H9 (cell line): ENCODE results near the gene IRX2. TPM values are rescaled to one million over a fixed set of nuclear protein-coding genes. Genes with fewer than 3 reads are reported as not detected.

ENCODE experiments used
- DNase-seq: peaks from one replicate; pipeline ENCODE4 v3.0.0-alpha.2; 2017
- H2AFZ ChIP-seq: one replicate; pipeline ENCODE4 v1.6.1; 2013; ENCODE audit warnings: mild to moderate bottlenecking, low read length, control low read depth, moderate library complexity
- H2AK5ac ChIP-seq: 2 replicates; pipeline ENCODE4 v1.6.1; 2013; ENCODE audit warnings: low read length, control low read depth, mixed read lengths; ENCODE audit not compliant: insufficient read length
- H2BK120ac ChIP-seq: one replicate; pipeline ENCODE4 v1.6.1; 2013; ENCODE audit warnings: low read depth, mild to moderate bottlenecking, low read length, control low read depth, inconsistent platforms; ENCODE audit not compliant: poor library complexity, severe bottlenecking
- H2BK12ac ChIP-seq: 2 replicates; pipeline ENCODE4 v1.6.1; 2013; ENCODE audit warnings: low read length, control low read depth, mixed read lengths, low read depth; ENCODE audit not compliant: insufficient read length
- H2BK15ac ChIP-seq: 2 replicates; pipeline ENCODE4 v1.6.1; 2013; ENCODE audit warnings: low read depth, low read length, control low read depth
- H2BK20ac ChIP-seq: one replicate; pipeline ENCODE4 v1.6.1; 2013; ENCODE audit warnings: low read depth, mild to moderate bottlenecking, low read length, control low read depth, inconsistent platforms; ENCODE audit not compliant: poor library complexity, severe bottlenecking
- H2BK5ac ChIP-seq: 2 replicates; pipeline ENCODE4 v1.6.1; 2013; ENCODE audit warnings: low read length, control low read depth, mixed read lengths; ENCODE audit not compliant: insufficient read length
- H3K14ac ChIP-seq: 2 replicates; pipeline ENCODE4 v1.6.1; 2013; ENCODE audit warnings: low read length, control low read depth; ENCODE audit not compliant: insufficient read depth
- H3K18ac ChIP-seq: 2 replicates; pipeline ENCODE4 v1.6.1; 2013; ENCODE audit warnings: low read depth, mild to moderate bottlenecking, mixed read lengths, low read length, control low read depth; ENCODE audit not compliant: insufficient read length
- H3K23ac ChIP-seq: 2 replicates; pipeline ENCODE4 v1.6.1; 2013; ENCODE audit warnings: low read length, control low read depth, mixed read lengths, low read depth; ENCODE audit not compliant: insufficient read length
- H3K23me2 ChIP-seq: 2 replicates; pipeline ENCODE4 v1.6.1; 2013; ENCODE audit warnings: low read depth, mild to moderate bottlenecking, mixed read lengths, low read length, control low read depth; ENCODE audit not compliant: insufficient read length, poor library complexity, severe bottlenecking
- H3K27ac ChIP-seq: 2 replicates; pipeline ENCODE4 v1.5.1; 2013; ENCODE audit warnings: low read length, control low read depth, mixed read lengths, low read depth; ENCODE audit not compliant: insufficient read length
- H3K27me3 ChIP-seq: 2 replicates; pipeline ENCODE4 v1.6.1; 2013; ENCODE audit warnings: low read length, control low read depth, inconsistent platforms; ENCODE audit not compliant: insufficient read depth
- H3K4ac ChIP-seq: 2 replicates; pipeline ENCODE4 v1.6.1; 2013; ENCODE audit warnings: low read depth, mild to moderate bottlenecking, control low read depth, inconsistent platforms, low read length, moderate library complexity
- H3K4me1 ChIP-seq: 2 replicates; pipeline ENCODE4 v1.6.1; 2013; ENCODE audit warnings: low read length, control low read depth, inconsistent platforms; ENCODE audit not compliant: insufficient read depth
- H3K4me2 ChIP-seq: 2 replicates; pipeline ENCODE4 v1.6.1; 2013; ENCODE audit warnings: low read length, control low read depth, mixed read lengths; ENCODE audit not compliant: insufficient read length, insufficient read depth
- H3K56ac ChIP-seq: 2 replicates; pipeline ENCODE4 v1.6.1; 2013; ENCODE audit warnings: low read depth, mild to moderate bottlenecking, mixed read lengths, low read length, control low read depth; ENCODE audit not compliant: insufficient read length
- H3K79me1 ChIP-seq: 2 replicates; pipeline ENCODE4 v1.6.1; 2013; ENCODE audit warnings: low read depth, mild to moderate bottlenecking, moderate library complexity, low read length, control low read depth, inconsistent platforms; ENCODE audit not compliant: insufficient read depth, poor library complexity, severe bottlenecking
- H3K79me2 ChIP-seq: 2 replicates; pipeline ENCODE4 v1.6.1; 2013; ENCODE audit warnings: low read length, control low read depth, inconsistent platforms; ENCODE audit not compliant: insufficient read depth
- H3K9ac ChIP-seq: 2 replicates; pipeline ENCODE4 v1.6.1; 2013; ENCODE audit warnings: low read length, control low read depth, mixed read lengths; ENCODE audit not compliant: insufficient read length; ENCODE audit errors: extremely low read depth
- H3K9me3 ChIP-seq: one replicate; pipeline ENCODE4 v1.6.1; 2013; ENCODE audit warnings: low read depth, low read length, inconsistent platforms; ENCODE audit not compliant: control insufficient read depth
- H3T11ph ChIP-seq: one replicate; pipeline ENCODE4 v1.6.1; 2013; ENCODE audit warnings: mild to moderate bottlenecking, low read length, control low read depth, inconsistent platforms
- H4K20me1 ChIP-seq: one replicate; pipeline ENCODE4 v1.6.1; 2013; ENCODE audit not compliant: control insufficient read depth, insufficient read length, insufficient read depth
- H4K5ac ChIP-seq: 2 replicates; pipeline ENCODE4 v1.6.1; 2013; ENCODE audit warnings: low read depth, mild to moderate bottlenecking, mixed read lengths, low read length, control low read depth; ENCODE audit not compliant: insufficient read length
- H4K8ac ChIP-seq: replicated peaks from 2 replicates; pipeline ENCODE4 v1.6.1; 2013; ENCODE audit warnings: low read length, control low read depth, mixed read lengths, low read depth; ENCODE audit not compliant: insufficient read length
- H4K91ac ChIP-seq: 2 replicates; pipeline ENCODE4 v1.6.1; 2013; ENCODE audit warnings: low read depth, mild to moderate bottlenecking, moderate library complexity, mixed read lengths, low read length, control low read depth; ENCODE audit not compliant: insufficient read length
- H3K27ac Mint-ChIP-seq, 3 experiments: 2 replicates in 2 of 3; 3 replicates in 1 of 3; pipeline ENCODE4 v1.8.0; 2020 to 2021; ENCODE audit warnings: mixed read lengths in 3 of 3, mild to moderate bottlenecking in 1 of 3, moderate library complexity in 1 of 3
- H3K27me3 Mint-ChIP-seq: 2 replicates; pipeline ENCODE4 v1.8.0; 2021; ENCODE audit warnings: low read depth, mild to moderate bottlenecking, moderate library complexity, mixed read lengths
- H3K36me3 Mint-ChIP-seq, 3 experiments: 2 replicates in 2 of 3; 3 replicates in 1 of 3; pipeline ENCODE4 v1.8.0; 2020 to 2021; ENCODE audit warnings: low read depth in 3 of 3, mixed read lengths in 3 of 3; ENCODE audit not compliant: insufficient read depth in 1 of 3
- H3K4me1 Mint-ChIP-seq, 2 experiments: 2 replicates each; pipeline ENCODE4 v1.8.0; 2020; ENCODE audit warnings: mixed read lengths in 2 of 2
- H3K4me3 Mint-ChIP-seq, 2 experiments: 2 replicates in 1 of 2; 3 replicates in 1 of 2; pipeline ENCODE4 v1.8.0; 2020 to 2021; ENCODE audit warnings: mild to moderate bottlenecking in 2 of 2, mixed read lengths in 2 of 2, moderate library complexity in 1 of 2
- H3K9me3 Mint-ChIP-seq, 2 experiments: 2 replicates in 1 of 2; 3 replicates in 1 of 2; pipeline ENCODE4 v1.8.0; 2020; ENCODE audit warnings: mild to moderate bottlenecking in 2 of 2, mixed read lengths in 2 of 2, moderate library complexity in 1 of 2
- CTCF ChIP-seq: fragments of 200-600 bp; sonication (generic); conservative IDR thresholded peaks from 3 replicates; pipeline ENCODE4 v1.8.0; 2021; ENCODE audit warnings: antibody characterized with exemption, mild to moderate bottlenecking
- WGBS: extraction: QIAGEN DNeasy Blood & Tissue Kit; methylation state at CpG from one replicate; pipeline ENCODE4 v1.1.7; 2013; ENCODE audit warnings: missing lambda C conversion rate, low lambda C conversion rate, mixed read lengths; ENCODE audit not compliant: insufficient read length; ENCODE audit errors: extremely low coverage; 5-methylcytosine and 5-hydroxymethylcytosine counted together
- total RNA-seq: library from RNA; stranded (reverse); gene quantifications from 2 replicates; pipeline ENCODE4 v1.2.1, GENCODE V29; 2021

Gene IRX2
- total RNA-seq, 1 experiment from 2014 or later: 91.6 TPM

DNA sequence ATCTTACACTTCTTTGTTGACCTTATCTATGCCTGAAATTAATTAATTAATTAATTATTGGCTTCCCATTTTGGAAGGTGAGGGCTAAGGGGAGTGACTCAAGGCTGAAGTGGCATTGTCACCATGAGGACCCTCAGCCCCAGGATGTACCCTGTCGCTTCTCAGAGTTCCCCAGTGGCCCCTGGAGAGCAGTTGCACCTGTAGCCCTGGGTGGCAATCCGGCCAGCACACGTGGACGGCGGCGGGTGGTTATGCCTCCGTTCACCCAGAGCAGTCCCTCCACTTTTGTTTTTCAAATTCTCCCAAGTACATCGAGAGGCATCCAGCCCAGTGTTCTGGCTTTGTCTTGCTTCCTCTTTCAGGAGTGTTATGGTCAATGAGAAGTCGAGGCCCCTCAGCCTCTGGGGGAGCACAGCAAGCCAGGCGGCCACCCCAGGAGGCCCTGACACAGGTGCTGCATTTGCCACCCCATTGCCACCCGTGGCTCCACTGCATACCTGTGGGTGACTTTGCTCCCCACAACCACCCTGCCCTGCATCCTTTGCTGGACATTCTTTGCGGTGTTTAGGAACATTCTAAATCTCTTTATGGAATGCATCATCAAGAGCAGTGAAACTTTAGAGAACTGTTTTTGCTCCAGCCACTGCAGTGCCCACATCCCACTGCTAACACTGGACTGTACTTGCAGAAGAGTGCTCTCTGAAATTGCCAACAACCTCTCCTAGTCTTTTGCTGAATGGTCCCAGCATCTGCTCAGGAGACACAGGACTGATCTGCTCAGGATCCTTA lies 11.5 kb upstream of the IRX2 start:
- no peak for TF ChIP-seq CTCF
- no peak overlapping the region for H2AFZ ChIP-seq
- no peak for DNase-seq
- no peak overlapping the region for H3K4ac ChIP-seq
- WGBS: no CpG with 5 or more reads among the region's 12 CpGs
- H2BK15ac ChIP-seq: no peak overlapping the region
- H2BK12ac ChIP-seq: no peak overlapping the region
- Mint-ChIP-seq H3K9me3 (peaks cover 2 to 14% of the 10 kb centered on the region in 2 experiments; a peak in 2 of 5 replicates), H3K4me3 (no peak overlapping the region), H3K27me3 (peaks cover 47% of the 10 kb centered on the region), H3K36me3 (peaks cover 2 to 18% (median 4%) of the 10 kb centered on the region in 3 experiments; a peak in 5 of 7 replicates), H3K27ac (no peak overlapping the region), H3K4me1 (peaks cover 34 to 46% of the 10 kb centered on the region in 2 experiments)
- H2AK5ac ChIP-seq: no peak overlapping the region
- H3K4me2 ChIP-seq: no peak overlapping the region
- no peak overlapping the region for H4K8ac ChIP-seq
- H3T11ph ChIP-seq: no peak overlapping the region
- H3K23me2 ChIP-seq: no peaks in the 10 kb centered on the region
- H2BK120ac ChIP-seq: no peak overlapping the region
- no peak overlapping the region for H3K56ac ChIP-seq
- H4K91ac ChIP-seq: no peak overlapping the region
- peaks cover 12% of the 10 kb centered on the region; the same call in 1 of the 2 replicates for H3K27me3 ChIP-seq
- H3K14ac ChIP-seq: no peak overlapping the region
- no peaks in the 10 kb centered on the region for H3K79me2 ChIP-seq
- no peak overlapping the region for H3K27ac ChIP-seq
- H4K5ac ChIP-seq: no peak overlapping the region
- peaks cover 5% of the 10 kb centered on the region; the same call in 1 of the 2 replicates for H3K4me1 ChIP-seq
- no peak overlapping the region for H2BK5ac ChIP-seq
- H4K20me1 ChIP-seq: no peaks in the 10 kb centered on the region
- H3K9ac ChIP-seq: no peak overlapping the region
- no peaks in the 10 kb centered on the region for H3K79me1 ChIP-seq
- no peak overlapping the region for H3K23ac ChIP-seq
- H3K18ac ChIP-seq: no peak overlapping the region
- H2BK20ac ChIP-seq: no peak overlapping the region
- H3K9me3 ChIP-seq: no peaks in the 10 kb centered on the region
